Neural crest cell (in vitro differentiated cells): ENCODE results near the gene GFPT2. TPM values are rescaled to one million over a fixed set of nuclear protein-coding genes. Genes with fewer than 3 reads are reported as not detected.

Experiments used
- DNase-seq: peaks from one replicate; pipeline ENCODE4 v3.0.0; 2021; ENCODE audit warnings: low read depth, mixed read lengths, low spot score
- H3K27ac Mint-ChIP-seq: one replicate; pipeline ENCODE4 v1.8.0; 2021; ENCODE audit warnings: mild to moderate bottlenecking, mixed read lengths; ENCODE audit not compliant: unreplicated experiment
- H3K27me3 Mint-ChIP-seq: 2 replicates; pipeline ENCODE4 v1.8.0; 2021; ENCODE audit warnings: low read depth, mild to moderate bottlenecking, mixed read lengths
- H3K36me3 Mint-ChIP-seq: 2 replicates; pipeline ENCODE4 v1.8.0; 2021; ENCODE audit warnings: low read depth, mild to moderate bottlenecking, mixed read lengths
- H3K4me1 Mint-ChIP-seq: 2 replicates; pipeline ENCODE4 v1.8.0; 2021; ENCODE audit warnings: mixed read lengths
- H3K4me3 Mint-ChIP-seq: one replicate; pipeline ENCODE4 v1.8.0; 2021; ENCODE audit warnings: mild to moderate bottlenecking, mixed read lengths
- H3K9me3 Mint-ChIP-seq: 2 replicates; pipeline ENCODE4 v1.8.0; 2021; ENCODE audit warnings: mixed read lengths
- total RNA-seq: library from RNA; stranded (reverse); gene quantifications from 2 replicates; pipeline ENCODE4 v1.2.1, GENCODE V29; 2021
- TF ChIP-seq, protein P1 (sequence below): fragments of 200-600 bp; sonication (generic); conservative IDR thresholded peaks from 2 replicates; pipeline ENCODE4 v1.5.0; 2021; ENCODE audit warnings: antibody characterized with exemption, mild to moderate bottlenecking

GFPT2 gene
- total RNA-seq, 1 donor from 2014 or later = 12.5 TPM

DNA sequence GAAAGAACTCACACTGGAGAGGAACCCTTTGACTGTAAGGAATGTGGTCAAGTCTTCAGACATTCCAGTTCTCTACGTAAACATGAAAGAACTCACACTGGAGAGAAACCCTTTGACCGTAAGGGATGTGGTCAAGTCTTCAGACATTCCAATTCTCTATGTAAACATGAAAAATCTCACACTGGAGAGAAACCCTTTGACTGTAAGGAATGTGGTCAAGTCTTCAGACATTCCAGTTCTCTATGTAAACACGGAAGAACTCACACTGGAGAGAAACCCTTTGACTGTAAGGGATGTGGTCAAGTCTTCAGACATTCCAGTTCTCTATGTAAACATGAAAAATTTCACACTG, 93.9 kb downstream of the GFPT2 start:
- Mint-ChIP-seq H3K4me3 (no peak overlapping the region), H3K4me1 (no peaks in the 10 kb centered on the region), H3K9me3 (peaks cover 28% of the 10 kb centered on the region), H3K27me3 (no peaks in the 10 kb centered on the region), H3K27ac (no peak overlapping the region), H3K36me3 (peaks cover 90% of the 10 kb centered on the region)
- TF ChIP-seq, protein P1, sequence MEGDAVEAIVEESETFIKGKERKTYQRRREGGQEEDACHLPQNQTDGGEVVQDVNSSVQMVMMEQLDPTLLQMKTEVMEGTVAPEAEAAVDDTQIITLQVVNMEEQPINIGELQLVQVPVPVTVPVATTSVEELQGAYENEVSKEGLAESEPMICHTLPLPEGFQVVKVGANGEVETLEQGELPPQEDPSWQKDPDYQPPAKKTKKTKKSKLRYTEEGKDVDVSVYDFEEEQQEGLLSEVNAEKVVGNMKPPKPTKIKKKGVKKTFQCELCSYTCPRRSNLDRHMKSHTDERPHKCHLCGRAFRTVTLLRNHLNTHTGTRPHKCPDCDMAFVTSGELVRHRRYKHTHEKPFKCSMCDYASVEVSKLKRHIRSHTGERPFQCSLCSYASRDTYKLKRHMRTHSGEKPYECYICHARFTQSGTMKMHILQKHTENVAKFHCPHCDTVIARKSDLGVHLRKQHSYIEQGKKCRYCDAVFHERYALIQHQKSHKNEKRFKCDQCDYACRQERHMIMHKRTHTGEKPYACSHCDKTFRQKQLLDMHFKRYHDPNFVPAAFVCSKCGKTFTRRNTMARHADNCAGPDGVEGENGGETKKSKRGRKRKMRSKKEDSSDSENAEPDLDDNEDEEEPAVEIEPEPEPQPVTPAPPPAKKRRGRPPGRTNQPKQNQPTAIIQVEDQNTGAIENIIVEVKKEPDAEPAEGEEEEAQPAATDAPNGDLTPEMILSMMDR = no peak
- DNase-seq = no peak

DNA sequence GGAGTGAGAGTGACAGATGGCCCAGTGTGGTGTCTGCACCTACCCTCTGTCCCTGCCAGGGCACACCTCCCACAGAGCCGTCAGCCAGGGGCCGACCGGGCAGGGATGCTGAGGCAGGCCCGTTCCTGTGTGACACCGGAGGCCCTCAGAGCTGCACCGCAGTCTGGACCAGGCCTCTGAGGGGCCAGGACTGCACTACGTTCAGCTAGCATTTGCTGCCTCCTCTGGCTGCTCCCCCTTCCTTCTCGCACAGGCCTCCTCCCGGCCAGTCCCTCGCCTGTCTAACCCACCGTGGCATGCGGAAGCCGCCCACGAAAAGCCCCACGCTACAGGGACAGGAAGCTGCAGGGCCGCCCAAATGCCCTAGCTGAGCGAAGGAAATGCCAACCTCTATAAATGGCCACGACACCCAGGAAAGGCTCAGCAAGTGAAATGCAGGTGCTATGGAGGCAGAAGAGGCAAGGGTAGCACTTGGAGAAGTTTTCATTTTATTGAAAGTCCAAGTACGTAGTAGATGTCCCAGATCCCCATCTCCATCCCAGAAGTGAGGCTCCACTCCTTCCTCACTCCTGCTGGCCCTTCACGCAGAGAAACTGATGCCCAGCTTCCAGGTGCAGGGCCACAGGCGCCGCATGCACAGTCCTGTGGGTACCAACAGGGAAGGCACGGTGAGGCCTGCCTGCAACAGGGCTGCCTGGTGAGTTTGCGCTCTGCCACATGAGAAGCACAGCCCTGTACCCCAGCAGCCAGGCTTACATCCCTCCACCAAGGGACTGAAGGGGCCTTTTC, 99.9 kb downstream of the GFPT2 start:
- Mint-ChIP-seq H3K4me1 (no peaks in the 10 kb centered on the region), H3K4me3 (no peak overlapping the region), H3K9me3 (peaks cover 22% of the 10 kb centered on the region), H3K27ac (no peak overlapping the region), H3K36me3 (peaks cover 86% of the 10 kb centered on the region), H3K27me3 (no peaks in the 10 kb centered on the region)
- no peak for DNase-seq
- TF ChIP-seq, protein P1 = no peak

DNA sequence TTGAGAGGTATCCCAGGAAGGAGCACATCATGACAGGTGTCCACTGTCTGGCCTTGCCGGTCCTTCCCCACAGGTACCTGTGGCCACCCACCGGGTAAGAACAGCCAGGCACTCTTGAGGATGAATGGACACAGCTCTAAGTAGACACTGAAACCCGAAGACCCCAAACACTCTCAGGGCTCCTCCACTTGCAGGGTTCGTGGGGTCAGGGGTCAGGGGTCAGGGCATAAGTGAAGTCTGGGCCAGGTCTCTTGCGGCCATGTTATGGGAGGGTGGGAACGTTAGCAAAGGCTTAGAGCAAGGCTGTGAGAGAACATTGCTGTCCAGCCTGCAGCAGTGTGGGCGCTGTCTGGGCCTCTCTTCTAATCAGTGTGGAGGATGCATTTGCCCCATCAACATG, 101.2 kb downstream of the GFPT2 start:
- no peak overlapping the region for H3K27ac Mint-ChIP-seq
- no peaks in the 10 kb centered on the region for H3K4me1 Mint-ChIP-seq
- no peaks in the 10 kb centered on the region for H3K27me3 Mint-ChIP-seq
- DNase-seq = no peak
- peaks cover 86% of the 10 kb centered on the region for H3K36me3 Mint-ChIP-seq
- TF ChIP-seq, protein P1 = no peak
- H3K9me3 Mint-ChIP-seq = peaks cover 24% of the 10 kb centered on the region
- no peak overlapping the region for H3K4me3 Mint-ChIP-seq

DNA sequence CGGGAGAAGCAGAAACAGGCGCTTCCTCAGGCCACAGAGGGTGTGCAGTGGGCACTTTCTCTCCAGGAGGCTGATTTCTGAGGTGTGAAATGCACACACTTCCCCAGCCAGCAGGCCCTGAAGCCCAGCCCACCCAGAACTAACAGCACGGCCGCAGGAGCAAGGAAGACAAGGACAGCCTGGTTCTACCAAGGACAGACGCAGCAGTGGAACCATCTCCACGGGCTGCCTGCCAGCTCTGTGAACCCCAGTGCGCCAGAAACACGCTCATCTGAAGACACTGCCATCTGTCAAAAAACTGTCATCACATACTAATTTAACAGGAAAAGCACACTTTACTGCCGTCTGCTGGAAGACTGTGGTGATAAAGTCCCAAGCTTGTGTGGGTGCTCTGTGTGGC, 102.0 kb downstream of the GFPT2 start:
- no peak overlapping the region for H3K4me3 Mint-ChIP-seq
- H3K27me3 Mint-ChIP-seq = no peaks in the 10 kb centered on the region
- H3K4me1 Mint-ChIP-seq = no peaks in the 10 kb centered on the region
- peaks cover 89% of the 10 kb centered on the region for H3K36me3 Mint-ChIP-seq
- H3K9me3 Mint-ChIP-seq = peaks cover 29% of the 10 kb centered on the region
- no peak overlapping the region for H3K27ac Mint-ChIP-seq
- DNase-seq = no peak
- TF ChIP-seq, protein P1 = no peak

Other genes with a start within 250 kb of the GFPT2 start
- gene RASGEF1C, start 144.1 kb downstream of the GFPT2 start, total RNA-seq = 1.7 and 2.0 TPM in 2 replicates
- 36.1 and 36.8 TPM in 2 replicates for gene MAPK9, start 61.3 kb downstream of the GFPT2 start, total RNA-seq
- 70.6 and 75.7 TPM in 2 replicates for gene CNOT6, start 141.0 kb upstream of the GFPT2 start, total RNA-seq
- gene SCGB3A1, start 238.2 kb upstream of the GFPT2 start, total RNA-seq = not detected in 2 replicates